ENCODE results near the gene AASS.
A peak's percentile ranks its signal among the peaks of the same experiment; 100 is the strongest.
"Not testable (repeated sequence)": the region's sequence is repeated elsewhere in the genome, so short reads cannot be mapped to it uniquely, and the experiment has no call there.

Gene AASS

GRCh38 chr7:122143751-122144711 is at the start of gene AASS:
TSS of gene AASS (minus strand) at chr7:122144249. CDS start at chr7:122133726, 10,523 bp downstream.
- DNase-seq (ENCODE audit: low read depth in 2 of 2), result peak; percentile 44 to 72

- DNase-seq (ENCODE audit: low read depth in 2 of 2), result no peak
Measured at GRCh38 chr7:122188785-122189184, 44.7 kb upstream of the AASS start.

GRCh38 chr7:122183106-122183505 is 39.1 kb upstream of the AASS start:
- no peak for DNase-seq (ENCODE audit: low read depth in 2 of 2)

- DNase-seq (ENCODE audit: low read depth in 2 of 2), result no peak
Measured at GRCh38 chr7:122182081-122182480, 38.0 kb upstream of the AASS start.

GRCh38 chr7:122172144-122172543 is 28.1 kb upstream of the AASS start:
- DNase-seq (ENCODE audit: low read depth in 2 of 2), result not testable (repeated sequence)

GRCh38 chr7:122166740-122167139 is 22.7 kb upstream of the AASS start:
- DNase-seq (ENCODE audit: low read depth in 2 of 2), result no peak

GRCh38 chr7:122166275-122166674 is 22.2 kb upstream of the AASS start:
- no peak for DNase-seq (ENCODE audit: low read depth in 2 of 2)

- no peak for DNase-seq (ENCODE audit: low read depth in 2 of 2)
Measured at GRCh38 chr7:122161628-122162027, 17.6 kb upstream of the AASS start.

GRCh38 chr7:122155566-122155965 is 11.5 kb upstream of the AASS start:
- no peak for DNase-seq (ENCODE audit: low read depth in 2 of 2)

GRCh38 chr7:122148878-122149277 is 4.8 kb upstream of the AASS start:
- no peak for DNase-seq (ENCODE audit: low read depth in 2 of 2)

- DNase-seq (ENCODE audit: low read depth in 2 of 2), result no peak
Measured at GRCh38 chr7:122148081-122148480, 4.0 kb upstream of the AASS start.

- no peak for DNase-seq (ENCODE audit: low read depth in 2 of 2)
Measured at GRCh38 chr7:122145937-122146645, 2.0 kb upstream of the AASS start.

- no peak for DNase-seq (ENCODE audit: low read depth in 2 of 2)
Measured at GRCh38 chr7:122143376-122143750, 686 bp downstream of the AASS start.

GRCh38 chr7:122140918-122141317 is 3.1 kb downstream of the AASS start:
- no peak for DNase-seq (ENCODE audit: low read depth in 2 of 2)

- no peak for DNase-seq (ENCODE audit: low read depth in 2 of 2)
Measured at GRCh38 chr7:122137251-122138077, 6.6 kb downstream of the AASS start.

GRCh38 chr7:122136639-122137245 is 7.3 kb downstream of the AASS start:
- no peak for DNase-seq (ENCODE audit: low read depth in 2 of 2)

GRCh38 chr7:122136078-122136477 is 8.0 kb downstream of the AASS start:
- no peak for DNase-seq (ENCODE audit: low read depth in 2 of 2)

GRCh38 chr7:122135275-122135674 is 8.8 kb downstream of the AASS start:
- DNase-seq (ENCODE audit: low read depth in 2 of 2), result no peak

- DNase-seq (ENCODE audit: low read depth in 2 of 2), result not testable (repeated sequence)
Measured at GRCh38 chr7:122134793-122135192, 9.3 kb downstream of the AASS start.

GRCh38 chr7:122133477-122133876 is 10.6 kb downstream of the AASS start:
- DNase-seq (ENCODE audit: low read depth in 2 of 2), result no peak

GRCh38 chr7:122132341-122132740 is 11.7 kb downstream of the AASS start:
- no peak for DNase-seq (ENCODE audit: low read depth in 2 of 2)

- DNase-seq (ENCODE audit: low read depth in 2 of 2), result no peak
Measured at GRCh38 chr7:122123746-122124145, 20.3 kb downstream of the AASS start.
